HL-60 (cell line): ENCODE measurements around the gene LST1.
A peak's percentile ranks its signal among the peaks of the same experiment; 100 is the strongest.

ENCODE experiments used
- DNase-seq, 2 experiments: peaks; one replicate each; pipeline ENCODE4 v3.0.0-alpha.2; 2010 to 2020; ENCODE audit warnings: low read depth in 1 of 2, low spot score in 1 of 2
- H3K27ac ChIP-seq: fragments of 250-450 bp; sonication (Bioruptor Pico); replicated peaks from 2 replicates; pipeline ENCODE4 v1.5.1; 2020; ENCODE audit warnings: mild to moderate bottlenecking, moderate library complexity
- H3K27me3 ChIP-seq: fragments of 250-450 bp; sonication (Bioruptor Pico); 2 replicates; pipeline ENCODE4 v1.5.1; 2021; ENCODE audit warnings: mild to moderate bottlenecking, moderate library complexity; ENCODE audit not compliant: insufficient read depth, poor library complexity, severe bottlenecking
- H3K4me3 ChIP-seq: replicated peaks from 2 replicates; pipeline ENCODE4 v1.5.1; 2011; ENCODE audit warnings: mild to moderate bottlenecking, control low read depth, low read length; ENCODE audit not compliant: insufficient read depth
- CTCF ChIP-seq: IDR thresholded peaks from one replicate; pipeline ENCODE4 v1.5.1; 2011; ENCODE audit warnings: low read length, control low read depth, inconsistent platforms; ENCODE audit not compliant: insufficient read depth
- GABPA ChIP-seq: IDR thresholded peaks from 2 replicates; pipeline ENCODE4 v1.6.1; 2012; ENCODE audit warnings: low read depth
- POLR2AphosphoS5 ChIP-seq: IDR thresholded peaks from 2 replicates; pipeline ENCODE4 v1.6.1; 2012; ENCODE audit warnings: low read depth
- REST ChIP-seq: IDR thresholded peaks from 2 replicates; pipeline ENCODE4 v1.6.1; 2012; ENCODE audit warnings: low read depth; ENCODE audit not compliant: insufficient replicate concordance
- SPI1 ChIP-seq: IDR thresholded peaks from 2 replicates; pipeline ENCODE4 v1.6.1; 2012; ENCODE audit warnings: low read depth, mild to moderate bottlenecking, borderline replicate concordance

LST1 gene

GRCh38 chr6:31632279-31632946 is 46.3 kb downstream of the LST1 start:
- no peak for TF ChIP-seq GABPA
- TF ChIP-seq REST = peak; percentile 3
- TF ChIP-seq CTCF = no peak
- no peak for TF ChIP-seq SPI1
- peak; percentile 40; the same call in 1 of the 2 replicates for TF ChIP-seq POLR2AphosphoS5
- Histone ChIP-seq H3K27ac (no peak overlapping the region; the same call in 1 of the 2 replicates), H3K4me3 (no peak overlapping the region), H3K27me3 (no peaks in the 10 kb centered on the region)
- no peak for DNase-seq

- H3K4me3 ChIP-seq = no peak overlapping the region
- TF ChIP-seq GABPA (no peak), REST (no peak), SPI1 (no peak), POLR2AphosphoS5 (no peak; the same call in 1 of the 2 replicates), CTCF (no peak)
- no peak overlapping the region for H3K27ac ChIP-seq
- no peak for DNase-seq
- H3K27me3 ChIP-seq = no peaks in the 10 kb centered on the region
Observed at GRCh38 chr6:31633447-31633846, 47.4 kb downstream of the LST1 start.

- DNase-seq = no peak
- Histone ChIP-seq H3K4me3 (no peak overlapping the region), H3K27me3 (no peaks in the 10 kb centered on the region), H3K27ac (no peak overlapping the region)
- TF ChIP-seq GABPA = no peak
- no peak for TF ChIP-seq CTCF
- TF ChIP-seq POLR2AphosphoS5 = no peak
- TF ChIP-seq REST = no peak
- no peak for TF ChIP-seq SPI1
Observed at GRCh38 chr6:31634131-31634530, 48.1 kb downstream of the LST1 start.
